Astrocyte of the spinal cord (primary cell): Measurements from ENCODE around the gene DENND10.

Experiments used
- DNase-seq: peaks from one replicate; pipeline ENCODE4 v3.0.0; 2011; ENCODE audit warnings: low read depth, low spot score
- H3K4me3 ChIP-seq: 2 replicates; pipeline ENCODE4 v1.5.1; 2011; ENCODE audit warnings: low read depth, mild to moderate bottlenecking, low read length, moderate library complexity
- CTCF ChIP-seq: IDR thresholded peaks from 2 replicates; pipeline ENCODE4 v1.5.1; 2012; ENCODE audit warnings: low read depth, mild to moderate bottlenecking, low read length, inconsistent platforms
- in situ Hi-C: cut with HindIII; loops from 2 replicates; pipeline ENCODE4 v1.10.0; 2017; ENCODE audit warnings: low sequenced_read_pairs

Gene DENND10

GRCh38 chr10:119120413-119120867, 16.5 kb downstream of the DENND10 start:
- H3K4me3 ChIP-seq: no peak overlapping the region
- TF ChIP-seq CTCF: no peak
- peak; percentile 37 for DNase-seq
- in situ Hi-C loops: no loop called here

- no peak for DNase-seq
- no peak for TF ChIP-seq CTCF
- no peak overlapping the region for H3K4me3 ChIP-seq
- in situ Hi-C loops: no loop called here
Observed at GRCh38 chr10:119120875-119121274, 17.0 kb downstream of the DENND10 start.

- in situ Hi-C loops: no loop called here
- DNase-seq: no peak
- TF ChIP-seq CTCF: no peak
- no peak overlapping the region for H3K4me3 ChIP-seq
Observed at GRCh38 chr10:119125942-119126341, 22.0 kb downstream of the DENND10 start.

GRCh38 chr10:119129721-119130120, 25.8 kb downstream of the DENND10 start:
- no peak for TF ChIP-seq CTCF
- in situ Hi-C loops: no loop called here
- DNase-seq: no peak
- no peak overlapping the region for H3K4me3 ChIP-seq

- no peak for TF ChIP-seq CTCF
- DNase-seq: peak; percentile 46
- in situ Hi-C loops: no loop called here
- H3K4me3 ChIP-seq: no peak overlapping the region
Observed at GRCh38 chr10:119131512-119132240, 27.8 kb downstream of the DENND10 start.

GRCh38 chr10:119132521-119133345, 28.8 kb downstream of the DENND10 start:
- in situ Hi-C loops: no loop called here
- no peak for TF ChIP-seq CTCF
- no peak overlapping the region for H3K4me3 ChIP-seq
- no peak for DNase-seq
